Measurements from ENCODE around the gene TPSB2. TPM values are rescaled to one million over a fixed set of nuclear protein-coding genes. Genes with fewer than 3 reads are reported as not detected.

Gene TPSB2
- total and polyA plus RNA-seq, 9 of the 15 experiments (the other 6 are each of a cell fraction or from before 2014, with no cell fraction given) = 0.18 TPM; not detected in 8

- TF ChIP-seq ZKSCAN8 (CRISPR knock-in tag; IDR thresholded peaks at IDR 0.05) = no peak
- TF ChIP-seq CBFB (CRISPR knock-in tag; IDR thresholded peaks at IDR 0.05) = 0 out of 2 replicates have a peak, but pooled peaks have one; percentile 31
- TF ChIP-seq SMC3 (conservative IDR thresholded peaks at IDR 0.05; ENCODE audit: insufficient read depth, low read depth, low read length) = peak; percentile 71
- TF ChIP-seq KLF13 (tag; IDR thresholded peaks at IDR 0.05; ENCODE audit: borderline replicate concordance, low read depth) = 0 out of 2 replicates have a peak, but pooled peaks have one; percentile 32
- no peak for TF ChIP-seq KDM2B (CRISPR knock-in tag; IDR thresholded peaks at IDR 0.05)
- TF ChIP-seq SPI1 (IDR thresholded peaks at IDR 0.05; ENCODE audit: borderline replicate concordance, low read depth, low read length) = no peak
- no peak for TF ChIP-seq EZH2 (IDR thresholded peaks at IDR 0.05; ENCODE audit: borderline replicate concordance, low read depth, low read length)
- peak; percentile 62 to 80 (median 79) for TF ChIP-seq CTCF (IDR thresholded peaks at IDR 0.05 in 2 of 3, conservative IDR thresholded peaks at IDR 0.05 in 1 of 3; ENCODE audit: insufficient read depth in 2 of 3, low read depth in 1 of 3, low read length in 3 of 3)
- TF ChIP-seq PTTG1 (tag; IDR thresholded peaks at IDR 0.05; ENCODE audit: low read depth) = no peak
- no peak for TF ChIP-seq ZNF239 (CRISPR knock-in tag; IDR thresholded peaks at IDR 0.05)
- TF ChIP-seq HSF4 (CRISPR knock-in tag; IDR thresholded peaks at IDR 0.05; ENCODE audit: borderline replicate concordance) = no peak
- no peak for TF ChIP-seq FIP1L1 (IDR thresholded peaks at IDR 0.05; ENCODE audit: low read depth, low read length, poor library complexity, severe bottlenecking)
- TF ChIP-seq CBFA2T2 (conservative IDR thresholded peaks at IDR 0.05) = no peak
- no peak for TF ChIP-seq DPF2 (IDR thresholded peaks at IDR 0.05)
- TF ChIP-seq CBX5 (IDR thresholded peaks at IDR 0.05; ENCODE audit: borderline replicate concordance, low read depth) = no peak
- TF ChIP-seq CC2D1A (IDR thresholded peaks at IDR 0.05) = 0 out of 2 replicates have a peak, but pooled peaks have one; percentile 31
- TF ChIP-seq GABPA (tag; conservative IDR thresholded peaks at IDR 0.05; ENCODE audit: low read depth) = no peak
Observed at GRCh38 chr16:1194665-1195392, 35.2 kb downstream of the TPSB2 start (continued).

Measured in K562 (cell line).